Epithelial cell of esophagus (primary cell): ENCODE results near the gene SMAD3.
"Not testable (repeated sequence)": the region's sequence is repeated elsewhere in the genome, so short reads cannot be mapped to it uniquely, and the experiment has no call there.

Source experiments
- DNase-seq: peaks from one replicate; pipeline ENCODE4 v3.0.0; 2010; ENCODE audit warnings: low read depth
- H3K4me3 ChIP-seq: 2 replicates; pipeline ENCODE4 v1.5.1; 2011; ENCODE audit warnings: mild to moderate bottlenecking, low read length, control low read depth
- TF ChIP-seq, protein P1 (sequence below): IDR thresholded peaks from 2 replicates; pipeline ENCODE4 v1.5.1; 2011; ENCODE audit warnings: low read depth, mild to moderate bottlenecking, low read length, control low read depth, inconsistent platforms; ENCODE audit not compliant: insufficient read depth; ENCODE audit errors: missing control alignments

The SMAD3 gene

GRCh38 chr15:67022587-67023105 is 42.8 kb upstream of the SMAD3 start:
- TF ChIP-seq, protein P1, sequence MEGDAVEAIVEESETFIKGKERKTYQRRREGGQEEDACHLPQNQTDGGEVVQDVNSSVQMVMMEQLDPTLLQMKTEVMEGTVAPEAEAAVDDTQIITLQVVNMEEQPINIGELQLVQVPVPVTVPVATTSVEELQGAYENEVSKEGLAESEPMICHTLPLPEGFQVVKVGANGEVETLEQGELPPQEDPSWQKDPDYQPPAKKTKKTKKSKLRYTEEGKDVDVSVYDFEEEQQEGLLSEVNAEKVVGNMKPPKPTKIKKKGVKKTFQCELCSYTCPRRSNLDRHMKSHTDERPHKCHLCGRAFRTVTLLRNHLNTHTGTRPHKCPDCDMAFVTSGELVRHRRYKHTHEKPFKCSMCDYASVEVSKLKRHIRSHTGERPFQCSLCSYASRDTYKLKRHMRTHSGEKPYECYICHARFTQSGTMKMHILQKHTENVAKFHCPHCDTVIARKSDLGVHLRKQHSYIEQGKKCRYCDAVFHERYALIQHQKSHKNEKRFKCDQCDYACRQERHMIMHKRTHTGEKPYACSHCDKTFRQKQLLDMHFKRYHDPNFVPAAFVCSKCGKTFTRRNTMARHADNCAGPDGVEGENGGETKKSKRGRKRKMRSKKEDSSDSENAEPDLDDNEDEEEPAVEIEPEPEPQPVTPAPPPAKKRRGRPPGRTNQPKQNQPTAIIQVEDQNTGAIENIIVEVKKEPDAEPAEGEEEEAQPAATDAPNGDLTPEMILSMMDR: no peak
- no peak overlapping the region for H3K4me3 ChIP-seq
- DNase-seq: no peak

GRCh38 chr15:67023517-67024313 is 41.7 kb upstream of the SMAD3 start:
- DNase-seq: no peak

GRCh38 chr15:67024314-67024997 is 40.9 kb upstream of the SMAD3 start:
- no peak overlapping the region for H3K4me3 ChIP-seq
- peak; percentile 95 for DNase-seq

More at GRCh38 chr15:67023517-67024313, 41.7 kb upstream of the SMAD3 start:
- TF ChIP-seq, protein P1: no peak
- no peak overlapping the region for H3K4me3 ChIP-seq

DNA sequence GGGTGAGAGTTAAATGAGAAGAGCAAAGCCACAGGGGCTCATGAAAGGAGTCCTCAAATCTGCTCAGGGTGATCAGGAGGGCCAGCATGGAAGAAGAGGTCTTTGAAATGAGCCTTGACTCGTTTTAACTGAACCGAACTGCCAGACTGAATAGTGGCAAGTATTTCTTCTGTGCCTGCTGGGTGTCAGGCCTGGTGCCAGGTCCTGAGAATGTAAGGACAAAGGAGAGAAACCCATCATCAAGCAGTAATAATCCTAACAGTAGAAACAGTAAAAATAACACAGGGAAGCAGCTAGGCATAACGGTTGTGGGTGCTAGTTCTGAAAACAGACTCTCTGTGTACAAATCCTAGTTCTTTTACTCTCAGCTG is 40.4 kb upstream of the SMAD3 start:
- TF ChIP-seq, protein P1: no peak
- H3K4me3 ChIP-seq: no peak overlapping the region
- no peak for DNase-seq

More at GRCh38 chr15:67024314-67024997, 40.9 kb upstream of the SMAD3 start:
- TF ChIP-seq, protein P1: no peak

DNA sequence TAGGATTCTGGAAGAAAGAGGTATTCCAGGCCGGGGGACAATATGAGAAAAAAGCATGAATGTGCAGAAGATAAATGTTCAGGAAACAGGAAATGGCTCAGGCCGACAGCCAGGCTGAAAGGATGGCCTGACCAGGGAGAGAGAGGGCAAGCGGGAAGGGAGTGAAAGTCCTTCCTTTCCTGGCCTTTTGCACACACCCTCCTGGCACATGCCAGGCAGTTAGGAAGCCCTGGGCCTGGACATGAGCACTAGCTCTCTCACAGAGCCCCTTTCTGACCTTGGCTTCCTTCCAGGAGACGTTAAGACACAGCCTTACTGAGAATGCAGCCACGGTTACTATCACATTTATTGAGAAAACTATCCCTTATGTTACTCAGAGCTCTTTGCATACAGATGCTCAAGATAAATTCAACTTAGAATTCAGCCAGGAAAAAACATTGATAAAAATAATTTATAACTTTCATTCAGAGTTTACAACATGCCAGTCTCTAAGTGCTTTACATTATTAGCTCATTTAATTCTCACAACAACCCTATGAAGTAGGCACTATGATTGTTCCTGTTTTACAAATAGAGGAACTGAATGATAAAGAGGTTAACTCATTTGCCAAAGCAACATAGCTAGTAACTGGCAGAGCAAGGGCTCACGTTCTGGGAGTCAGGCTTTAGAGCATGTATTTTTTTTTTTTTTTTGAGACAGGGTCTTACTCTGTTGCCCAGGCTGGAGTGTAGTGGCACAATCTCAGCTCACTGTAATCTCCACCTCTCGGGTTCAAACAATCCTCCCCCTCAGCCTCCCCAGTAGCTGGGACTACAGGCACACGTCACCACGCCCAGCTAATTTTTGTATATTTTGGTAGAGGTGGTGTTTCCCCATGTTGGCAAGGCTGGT is 39.4 kb upstream of the SMAD3 start:
- TF ChIP-seq, protein P1: no peak
- H3K4me3 ChIP-seq: no peak overlapping the region
- no peak for DNase-seq

GRCh38 chr15:67026610-67026967 is 38.8 kb upstream of the SMAD3 start:
- no peak for DNase-seq
- TF ChIP-seq, protein P1: no peak
- no peak overlapping the region for H3K4me3 ChIP-seq

- not testable (repeated sequence) for H3K4me3 ChIP-seq, DNase-seq
These were observed 37.0 kb upstream of the SMAD3 start for GRCh38 chr15:67028440-67028839.
